LNCAP (cell line): ENCODE results near the gene P4HTM.

Source experiments
- CTCF ChIP-seq: fragments of 450-650 bp; IDR thresholded peaks from 2 replicates; pipeline ENCODE4 v1.5.1; 2017; ENCODE audit warnings: mild to moderate bottlenecking

The P4HTM gene

DNA sequence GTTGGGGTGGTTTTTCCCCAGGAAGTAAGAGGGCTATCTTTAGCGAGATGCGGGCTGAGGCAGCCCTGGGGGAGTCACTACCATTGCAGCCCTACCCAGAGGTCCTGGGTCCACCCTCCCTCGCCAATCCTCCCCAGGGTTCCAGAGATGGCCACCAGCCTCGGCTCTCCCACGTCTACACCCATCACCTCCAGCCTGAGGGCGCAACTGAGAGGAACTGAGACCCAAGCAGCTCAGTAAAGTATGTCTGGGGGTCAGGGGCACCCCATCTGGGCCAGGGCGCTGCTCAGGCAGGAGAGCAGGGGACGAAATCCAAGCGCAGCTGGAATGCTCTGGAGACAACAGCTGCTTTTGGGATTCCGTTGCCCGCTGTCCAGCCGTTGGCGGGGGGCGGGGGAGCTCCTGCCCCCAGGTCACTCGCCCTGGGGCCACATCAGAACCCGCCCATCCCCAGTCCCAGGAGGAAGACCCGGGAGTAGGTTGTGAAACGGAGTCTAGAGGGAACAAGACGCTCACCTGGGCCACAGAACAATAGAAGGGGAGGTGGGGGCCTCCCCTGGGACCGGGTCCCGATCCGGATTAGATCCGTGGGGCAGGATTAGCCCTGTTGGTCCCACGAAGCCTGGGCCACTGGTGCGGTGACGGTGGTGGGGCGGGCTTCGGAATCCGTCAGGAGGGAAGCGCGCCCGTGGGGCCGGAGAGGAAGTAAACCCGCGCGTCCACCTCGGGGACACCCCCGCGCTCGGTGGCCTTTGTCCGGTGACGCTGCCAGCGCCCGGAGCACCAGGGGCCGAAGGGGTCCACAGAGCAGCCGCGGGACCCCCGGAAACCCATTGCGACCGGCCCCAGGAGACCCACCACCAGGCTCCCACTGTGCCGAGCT lies 30.5 kb downstream of the P4HTM start:
- TF ChIP-seq CTCF, result no peak

DNA sequence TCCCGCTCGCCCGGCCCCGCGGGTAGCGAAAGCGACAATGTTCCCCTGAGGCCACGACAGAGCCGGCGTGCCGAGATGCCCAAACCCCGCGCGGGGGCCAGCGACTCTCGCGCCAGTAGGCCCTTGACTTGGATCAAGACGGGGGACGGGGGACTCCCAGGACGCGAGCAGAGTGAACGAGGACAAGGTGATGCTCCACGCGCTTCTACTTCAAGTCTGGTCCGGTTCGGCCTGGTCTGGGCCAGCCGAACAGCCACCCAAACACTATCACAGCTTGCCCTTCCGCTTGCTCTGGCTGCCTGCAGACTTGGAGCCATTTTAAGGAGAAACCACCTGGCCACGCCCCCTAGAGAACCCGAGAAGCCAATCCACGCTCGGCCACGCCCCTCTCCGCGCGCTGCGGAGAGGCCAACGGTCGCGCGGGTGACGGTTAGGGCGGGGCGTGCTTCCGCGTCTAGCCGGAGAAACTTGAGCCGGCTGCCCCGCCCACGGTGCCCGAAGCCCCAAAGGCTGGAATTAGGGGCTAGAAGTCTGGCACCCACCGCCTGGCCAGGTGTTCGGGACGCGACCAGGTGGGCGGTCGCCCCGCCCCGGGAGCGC lies 31.3 kb downstream of the P4HTM start:
- no peak for TF ChIP-seq CTCF

DNA sequence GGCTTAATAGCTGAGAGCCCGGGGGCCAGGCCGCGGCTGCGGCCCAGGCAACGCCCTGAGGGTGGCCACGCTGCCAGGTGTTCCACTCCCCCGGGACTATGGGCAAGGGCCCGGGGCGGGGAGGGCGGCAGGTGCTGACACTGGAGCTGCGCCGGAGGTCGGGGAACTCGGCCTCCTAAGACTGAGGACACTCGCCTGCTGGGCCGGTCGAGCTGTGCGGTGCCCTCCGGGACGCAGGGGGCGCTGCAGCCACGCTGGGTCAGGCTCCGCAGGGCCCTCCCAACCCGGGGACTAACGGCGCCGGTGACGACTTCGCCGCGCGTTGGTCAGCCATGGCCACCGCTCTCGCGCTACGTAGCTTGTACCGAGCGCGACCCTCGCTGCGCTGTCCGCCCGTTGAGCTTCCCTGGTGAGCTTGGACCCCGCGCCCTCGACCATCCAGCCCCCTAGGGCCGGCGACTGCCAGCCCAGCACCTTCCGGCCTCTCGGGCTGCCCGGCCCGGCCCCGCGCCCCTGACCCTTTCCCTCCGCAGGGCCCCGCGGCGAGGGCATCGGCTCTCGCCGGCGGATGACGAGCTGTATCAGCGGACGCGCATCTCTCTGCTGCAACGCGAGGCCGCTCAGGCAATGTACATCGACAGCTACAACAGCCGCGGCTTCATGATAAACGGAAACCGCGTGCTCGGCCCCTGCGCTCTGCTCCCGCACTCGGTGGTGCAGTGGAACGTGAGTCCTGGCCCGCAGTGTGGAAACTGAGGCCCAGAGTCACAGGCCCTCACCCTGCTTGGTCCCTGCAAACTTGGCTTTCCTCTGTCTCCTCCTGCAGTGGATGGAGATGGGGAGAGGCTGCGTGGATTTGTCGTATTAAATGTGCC lies 32.0 kb downstream of the P4HTM start, which contains the start of gene NDUFAF3:
TSS of gene NDUFAF3 (plus strand) at position 309 of the 875 bp plus-strand sequence. CDS start at position 333, 24 bp downstream.
- peak; percentile 90 for TF ChIP-seq CTCF

DNA sequence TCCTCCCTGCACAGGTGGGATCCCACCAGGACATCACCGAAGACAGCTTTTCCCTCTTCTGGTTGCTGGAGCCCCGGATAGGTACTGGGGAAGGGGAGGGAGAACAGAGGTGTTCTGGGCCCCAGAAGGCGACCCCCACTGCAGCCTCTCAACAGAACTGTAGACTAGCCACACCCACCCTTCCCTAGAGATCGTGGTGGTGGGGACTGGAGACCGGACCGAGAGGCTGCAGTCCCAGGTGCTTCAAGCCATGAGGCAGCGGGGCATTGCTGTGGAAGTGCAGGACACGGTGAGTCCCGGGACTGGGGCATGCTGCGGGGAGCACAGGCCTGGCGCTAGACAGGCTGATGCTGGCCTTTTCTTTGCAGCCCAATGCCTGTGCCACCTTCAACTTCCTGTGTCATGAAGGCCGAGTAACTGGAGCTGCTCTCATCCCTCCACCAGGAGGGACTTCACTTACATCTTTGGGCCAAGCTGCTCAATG lies 32.7 kb downstream of the P4HTM start:
- no peak for TF ChIP-seq CTCF

GRCh38 chr3:49023775-49024174 lies 33.7 kb downstream of the P4HTM start:
- no peak for TF ChIP-seq CTCF

DNA sequence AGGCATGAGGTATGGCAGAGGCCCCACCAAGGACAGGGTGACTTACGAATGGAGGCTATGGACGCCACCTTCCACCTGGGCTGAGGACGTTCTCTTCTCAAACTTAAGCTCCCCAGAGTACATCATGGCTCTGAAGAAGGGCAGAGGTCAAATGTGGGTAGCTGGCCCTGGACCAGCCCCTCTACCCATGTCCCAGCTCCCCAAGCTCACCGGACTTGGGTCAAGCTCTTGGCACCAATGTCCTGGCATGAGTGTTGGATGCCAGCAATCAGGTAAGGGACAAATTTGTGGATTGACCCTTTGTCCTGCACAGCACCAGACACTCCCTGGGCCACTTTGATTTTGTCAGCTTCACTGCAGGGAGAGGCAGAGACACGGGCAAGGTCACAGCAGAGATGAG lies 34.4 kb downstream of the P4HTM start:
- TF ChIP-seq CTCF, result no peak
